Esophagus squamous epithelium (tissue), 5 donors: ENCODE data around the gene LRCOL1. TPM values are rescaled to one million over a fixed set of nuclear protein-coding genes. Genes with fewer than 3 reads are reported as not detected.

Experiments used
- DNase-seq: peaks from one replicate; lab custom pipeline; 2025; lab: John Stamatoyannopoulos, UW
- H3K27ac ChIP-seq, 4 donors: fragments of 200-600 bp; sonication (generic); one replicate each; pipeline ENCODE4 v1.5.1; 2016 to 2019; ENCODE audit warnings: mild to moderate bottlenecking in 1 of 4
- H3K27me3 ChIP-seq, 4 donors: fragments of 200-600 bp; sonication (generic); 1 replicate in 3 of 4; 2 replicates in 1 of 4; pipeline versions ENCODE4 v1.5.1 to v1.6.0; 2017 to 2021; ENCODE audit warnings: antibody characterized with exemption in 1 of 4
- H3K36me3 ChIP-seq, 3 donors: fragments of 200-600 bp; sonication (generic); one replicate each; pipeline ENCODE4 v1.5.1; 2016 to 2019
- H3K4me1 ChIP-seq, 3 donors: fragments of 200-600 bp; sonication (generic); one replicate each; pipeline ENCODE4 v1.5.1; 2017 to 2019
- H3K4me3 ChIP-seq, 4 donors: fragments of 200-600 bp; sonication (generic); 1 replicate in 3 of 4; 2 replicates in 1 of 4; pipeline ENCODE4 v1.5.1; 2016 to 2019; ENCODE audit warnings: mild to moderate bottlenecking in 2 of 4, moderate library complexity in 1 of 4
- H3K9me3 ChIP-seq, 3 donors: fragments of 200-600 bp; sonication (generic); one replicate each; pipeline ENCODE4 v1.5.1; 2016 to 2019
- POLR2A ChIP-seq, 4 donors: fragments of 450-650 bp; IDR thresholded peaks; one replicate each; pipeline ENCODE4 v1.6.1; 2017; ENCODE audit warnings: antibody characterized with exemption in 4 of 4, mild to moderate bottlenecking in 4 of 4, moderate library complexity in 3 of 4
- WGBS, 2 donors: methylation state at CpG; one replicate each; pipeline ENCODE4 v1.1.5; 2018; 5-methylcytosine and 5-hydroxymethylcytosine counted together
- intact Hi-C: fragments of 100-400 bp; cut with DNase I; formaldehyde crosslinking; loops from one replicate; pipeline ENCODE4 v1.15.0; 2022
- total RNA-seq, 4 donors: library from RNA; depleted of rRNA; stranded (reverse); fragments of >200 nt; gene quantifications; one replicate each; pipeline ENCODE4 v1.1.0, GENCODE V29; 2016
- TF ChIP-seq, protein P1 (sequence below), 6 experiments: fragments of 450-650 bp in 4 of 6; fragments of 200-600 bp in 2 of 6; sonication (generic) in 2 of 6; IDR thresholded peaks; one replicate each; pipeline ENCODE4 v1.5.1; 2016 to 2019; ENCODE audit warnings: antibody characterized with exemption in 6 of 6, mild to moderate bottlenecking in 4 of 6, moderate library complexity in 4 of 6
- donor health status: DM: yes; HTN: yes; CAD: no.

Gene LRCOL1
- total RNA-seq, 4 donors from 2014 or later: 1.5 TPM; not detected in 3

DNA sequence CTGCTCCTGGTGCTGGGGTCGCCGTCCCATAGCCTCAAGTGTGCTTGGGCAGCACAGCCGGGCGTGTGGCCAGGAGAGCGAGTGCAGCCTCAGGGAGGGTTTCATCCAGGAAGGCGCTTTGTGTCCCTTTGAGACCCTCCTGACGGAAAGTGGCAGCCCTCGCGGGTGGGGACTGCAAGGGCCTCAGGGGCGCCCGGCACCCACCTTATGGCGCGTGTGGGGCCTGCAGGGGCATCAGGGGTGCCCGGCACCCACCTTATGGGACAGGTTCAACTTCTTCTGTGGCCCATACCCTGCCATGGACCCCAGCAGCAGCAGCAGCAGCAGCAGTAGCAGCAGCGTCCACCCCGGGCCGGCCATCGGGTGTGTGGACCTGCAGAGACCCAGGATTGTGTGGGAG, 4.5 kb downstream of the LRCOL1 start:
- intact Hi-C loops: no loop called here
- no peak for DNase-seq
- Histone ChIP-seq H3K4me3 (no peak overlapping the region), H3K27ac (no peak overlapping the region), H3K27me3 (peaks cover 0 to 96% (median 5%) of the 10 kb centered on the region in 4 donors), H3K4me1 (peaks cover 3 to 39% (median 10%) of the 10 kb centered on the region in 3 donors), H3K9me3 (no peaks in the 10 kb centered on the region), H3K36me3 (no peaks in the 10 kb centered on the region)
- TF ChIP-seq, protein P1, sequence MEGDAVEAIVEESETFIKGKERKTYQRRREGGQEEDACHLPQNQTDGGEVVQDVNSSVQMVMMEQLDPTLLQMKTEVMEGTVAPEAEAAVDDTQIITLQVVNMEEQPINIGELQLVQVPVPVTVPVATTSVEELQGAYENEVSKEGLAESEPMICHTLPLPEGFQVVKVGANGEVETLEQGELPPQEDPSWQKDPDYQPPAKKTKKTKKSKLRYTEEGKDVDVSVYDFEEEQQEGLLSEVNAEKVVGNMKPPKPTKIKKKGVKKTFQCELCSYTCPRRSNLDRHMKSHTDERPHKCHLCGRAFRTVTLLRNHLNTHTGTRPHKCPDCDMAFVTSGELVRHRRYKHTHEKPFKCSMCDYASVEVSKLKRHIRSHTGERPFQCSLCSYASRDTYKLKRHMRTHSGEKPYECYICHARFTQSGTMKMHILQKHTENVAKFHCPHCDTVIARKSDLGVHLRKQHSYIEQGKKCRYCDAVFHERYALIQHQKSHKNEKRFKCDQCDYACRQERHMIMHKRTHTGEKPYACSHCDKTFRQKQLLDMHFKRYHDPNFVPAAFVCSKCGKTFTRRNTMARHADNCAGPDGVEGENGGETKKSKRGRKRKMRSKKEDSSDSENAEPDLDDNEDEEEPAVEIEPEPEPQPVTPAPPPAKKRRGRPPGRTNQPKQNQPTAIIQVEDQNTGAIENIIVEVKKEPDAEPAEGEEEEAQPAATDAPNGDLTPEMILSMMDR (IDR thresholded peaks at IDR 0.05): no peak
- TF ChIP-seq POLR2A (IDR thresholded peaks at IDR 0.05): no peak
- 60 to 69% methylated on average over 4 to 12 of the region's 18 CpGs for WGBS, 2 donors

DNA sequence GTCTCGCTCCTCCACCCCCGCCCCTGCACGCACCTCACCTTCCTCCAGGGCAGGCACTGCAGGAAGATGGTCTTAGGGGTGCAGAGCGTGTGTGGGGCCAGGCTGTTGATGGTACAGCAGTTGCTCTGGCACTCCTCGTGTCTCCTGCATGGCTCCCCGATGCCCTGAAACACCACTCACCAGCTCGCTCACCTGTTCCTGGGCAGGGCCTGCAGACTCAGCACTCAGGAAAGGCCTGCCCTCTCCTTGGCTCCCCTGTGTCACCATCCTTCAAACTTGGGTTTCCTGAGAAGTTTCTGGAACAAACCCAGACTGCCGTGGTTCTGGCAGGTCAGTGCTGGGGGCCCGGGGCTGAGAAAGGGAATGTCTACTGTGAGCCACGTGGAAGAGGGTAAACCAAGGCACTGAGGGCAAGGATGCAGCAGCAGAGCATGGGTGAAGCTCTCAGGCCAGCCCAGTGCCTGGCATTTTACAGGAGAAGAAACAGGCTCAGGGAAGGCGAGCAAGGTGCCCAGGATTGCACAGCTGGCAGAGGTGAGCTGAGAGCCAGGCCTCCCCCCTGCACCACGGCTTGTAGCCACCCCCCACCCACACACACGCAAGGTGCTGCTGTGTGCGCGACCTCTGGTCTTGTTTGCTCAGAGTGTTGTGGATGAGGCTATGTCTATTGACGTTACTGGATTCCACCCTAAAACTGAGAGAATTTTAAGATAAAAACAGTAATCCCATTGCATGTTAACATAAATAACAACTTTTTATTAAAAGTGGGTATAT, 5.5 kb downstream of the LRCOL1 start:
- H3K27me3 ChIP-seq: peaks cover 0 to 96% (median 5%) of the 10 kb centered on the region in 4 donors
- WGBS, 2 donors: 64 to 79% methylated on average over 6 to 11 of the region's 16 CpGs

DNA sequence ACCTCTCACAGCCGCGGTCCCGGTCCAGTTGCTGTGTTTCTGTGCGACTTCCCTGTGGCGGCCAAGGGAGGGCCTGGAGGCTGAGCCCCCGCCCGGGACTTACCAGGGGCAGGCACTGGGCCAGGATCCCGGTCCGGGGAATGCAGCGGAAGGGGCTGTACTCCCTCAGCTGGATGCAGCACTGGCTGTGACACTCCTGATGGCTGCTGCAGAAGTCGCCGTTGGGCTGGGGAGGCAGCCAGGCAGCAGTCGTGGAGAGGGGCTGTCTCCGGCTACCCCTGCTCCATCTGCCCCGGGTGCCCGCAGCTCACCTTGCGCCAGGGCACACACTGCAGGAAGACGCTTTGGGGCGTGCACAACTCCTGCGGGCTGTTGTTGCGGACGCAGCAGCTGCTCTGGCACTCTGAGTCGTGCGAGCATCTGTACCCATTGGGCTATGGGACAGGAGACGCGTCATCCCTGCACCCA, 6.2 kb downstream of the LRCOL1 start:
- Histone ChIP-seq H3K27ac (peak overlapping the region in 3 of 4 donors; percentile 56 to 82 (median 76)), H3K4me3 (peak overlapping the region; percentile 14 to 57 (median 36)), H3K27me3 (peaks cover 0 to 94% (median 5%) of the 10 kb centered on the region in 4 donors), H3K36me3 (no peaks in the 10 kb centered on the region), H3K9me3 (no peaks in the 10 kb centered on the region), H3K4me1 (peaks cover 8 to 41% (median 12%) of the 10 kb centered on the region in 3 donors)
- no peak for DNase-seq
- no peak for TF ChIP-seq POLR2A (IDR thresholded peaks at IDR 0.05)
- TF ChIP-seq, protein P1 (IDR thresholded peaks at IDR 0.05): no peak
- no CpG with 5 or more reads among the region's 26 CpGs for WGBS, 2 donors
- intact Hi-C loops: no loop called here

More for the DNA sequence above, 5.5 kb downstream of the LRCOL1 start:
- no peaks in the 10 kb centered on the region for H3K9me3 ChIP-seq
- H3K36me3 ChIP-seq: no peaks in the 10 kb centered on the region
- peak overlapping the region in 2 of 4 donors; percentile 42 to 57 for H3K4me3 ChIP-seq
- TF ChIP-seq, protein P1 (IDR thresholded peaks at IDR 0.05): no peak
- TF ChIP-seq POLR2A (IDR thresholded peaks at IDR 0.05): no peak
- peaks cover 8 to 39% (median 12%) of the 10 kb centered on the region in 3 donors for H3K4me1 ChIP-seq
- no peak for DNase-seq
- H3K27ac ChIP-seq: peak overlapping the region in 2 of 4 donors; percentile 76 to 82
- intact Hi-C loops: no loop called here

DNA sequence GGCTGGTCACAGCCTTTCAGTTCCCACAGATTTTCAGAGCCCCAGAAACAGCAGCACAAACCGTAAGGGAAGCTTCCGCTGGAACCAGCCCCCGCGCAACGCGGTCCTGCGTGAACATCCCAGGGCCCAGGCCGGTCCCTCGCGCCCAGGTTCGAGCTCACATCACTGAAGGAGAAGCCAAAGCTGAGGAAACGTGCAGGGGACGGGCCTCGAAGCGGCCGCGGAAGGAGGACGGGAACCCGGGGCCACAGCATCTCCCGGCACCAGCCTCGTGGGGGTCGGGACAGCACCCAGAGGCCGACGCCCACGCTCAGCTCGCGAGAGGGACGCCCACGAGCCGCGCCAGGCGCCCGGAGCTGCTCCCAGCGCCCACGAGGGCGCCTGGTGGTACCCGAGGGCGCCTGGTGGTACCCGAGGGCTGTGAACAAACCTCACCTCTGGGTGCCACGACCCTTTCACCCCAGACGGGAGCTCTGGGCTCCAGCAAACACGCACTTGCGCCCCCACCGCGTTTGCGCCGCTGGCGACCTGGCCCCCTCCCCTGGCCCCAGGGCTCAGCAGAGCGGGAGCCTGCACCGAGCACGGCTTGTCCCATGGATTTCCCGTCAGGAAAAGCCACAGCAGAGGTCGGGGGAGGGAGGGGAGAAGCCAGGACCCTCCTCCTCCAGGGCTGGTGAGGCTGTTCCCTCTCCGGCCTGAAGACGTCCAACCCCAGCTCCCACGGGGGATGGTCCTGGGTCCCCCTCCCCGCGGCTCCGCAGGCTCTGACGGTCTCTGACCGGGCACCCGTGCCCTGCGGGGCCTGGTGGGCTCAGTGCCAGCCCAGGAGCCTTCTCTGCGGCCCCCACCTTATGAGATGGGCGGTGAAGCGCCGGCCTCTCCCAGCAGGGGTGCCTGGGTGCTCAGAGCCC, 6.9 kb downstream of the LRCOL1 start:
- H3K4me3 ChIP-seq: peak overlapping the region; percentile 14 to 57 (median 36)
- TF ChIP-seq, protein P1 (IDR thresholded peaks at IDR 0.05): no peak
- TF ChIP-seq POLR2A (IDR thresholded peaks at IDR 0.05): no peak
- WGBS, 2 donors: 55% methylated on average over 18 of the region's 67 CpGs; no CpG with 5 or more reads in 1 of the 2 donors

More for the DNA sequence above, 6.9 kb downstream of the LRCOL1 start:
- intact Hi-C loops: no loop called here
- Histone ChIP-seq H3K4me1 (peaks cover 8 to 46% (median 12%) of the 10 kb centered on the region in 3 donors), H3K27me3 (peaks cover 0 to 88% (median 5%) of the 10 kb centered on the region in 4 donors), H3K27ac (peak overlapping the region in 3 of 4 donors; percentile 56 to 82 (median 76)), H3K9me3 (no peaks in the 10 kb centered on the region), H3K36me3 (no peaks in the 10 kb centered on the region)
- DNase-seq: no peak
